GM19467 (cell line): ENCODE data around the gene BTBD9.
A peak's percentile ranks its signal among the peaks of the same experiment; 100 is the strongest.
"Not testable (repeated sequence)": the region's sequence is repeated elsewhere in the genome, so short reads cannot be mapped to it uniquely, and the experiment has no call there.

Experiments
- ATAC-seq: cut with Tn5 transposase; IDR thresholded peaks from one replicate; pipeline ENCODE4 v1.9.1; 2021; ENCODE audit warnings: mild to moderate bottlenecking, moderate library complexity; ENCODE audit not compliant: unreplicated experiment

The BTBD9 gene

DNA sequence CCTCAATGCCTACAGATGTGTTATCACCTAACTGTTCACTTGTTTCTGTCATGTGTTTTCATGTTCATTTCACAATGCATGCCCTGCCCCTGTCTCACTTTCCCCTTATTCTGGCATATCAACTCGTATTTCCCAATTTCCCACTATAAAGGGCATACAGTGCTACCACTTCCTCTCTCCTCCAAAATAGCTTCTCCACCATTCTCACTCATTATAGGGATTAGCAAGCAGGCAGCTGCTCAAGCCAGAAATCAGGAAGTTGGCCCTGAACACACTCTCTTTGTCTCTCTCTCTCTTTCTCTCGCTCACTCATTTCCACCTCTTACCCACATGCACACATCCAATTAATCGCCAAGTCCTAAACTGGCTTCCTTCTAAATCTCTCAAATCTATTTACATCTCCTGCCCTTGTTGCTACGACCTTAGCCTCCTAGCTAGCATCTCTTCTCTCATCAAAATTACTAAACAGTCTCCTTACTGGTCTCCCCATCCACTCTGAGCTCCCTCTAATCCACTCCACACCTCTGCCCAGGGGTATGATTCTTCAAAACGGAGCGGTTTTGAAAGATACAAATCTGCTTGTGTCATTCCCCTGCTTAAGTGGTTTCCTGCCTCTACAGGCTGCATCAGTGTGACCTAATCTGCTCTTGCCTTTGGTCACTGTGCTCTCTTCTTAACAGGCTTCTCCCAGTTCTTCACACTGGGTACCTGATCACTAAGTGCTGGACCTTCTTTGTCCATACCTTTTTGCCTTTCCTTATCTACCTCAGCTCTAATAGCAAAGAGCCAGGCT, 196.2 kb downstream of the BTBD9 start:
- ATAC-seq = no peak

DNA sequence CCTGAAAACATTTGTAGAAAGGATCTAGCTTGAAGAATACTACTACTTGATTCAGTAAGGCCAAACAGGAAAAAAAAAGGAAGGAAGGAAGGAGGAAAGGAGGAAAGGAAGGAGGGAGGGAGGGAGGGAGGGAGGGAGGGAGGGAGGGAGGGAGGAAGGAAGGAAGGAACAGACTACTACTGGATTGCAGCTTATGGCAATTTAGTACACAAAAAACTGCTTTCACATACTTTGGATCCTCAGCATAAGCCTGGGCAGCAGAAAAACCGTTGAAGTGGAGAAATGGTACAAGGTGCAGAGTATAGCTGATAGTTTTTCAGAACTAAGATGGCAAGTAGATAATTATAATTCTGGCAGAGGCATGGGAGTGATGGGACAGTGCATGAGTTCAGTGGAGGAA, 201.6 kb downstream of the BTBD9 start:
- no peak for ATAC-seq

DNA sequence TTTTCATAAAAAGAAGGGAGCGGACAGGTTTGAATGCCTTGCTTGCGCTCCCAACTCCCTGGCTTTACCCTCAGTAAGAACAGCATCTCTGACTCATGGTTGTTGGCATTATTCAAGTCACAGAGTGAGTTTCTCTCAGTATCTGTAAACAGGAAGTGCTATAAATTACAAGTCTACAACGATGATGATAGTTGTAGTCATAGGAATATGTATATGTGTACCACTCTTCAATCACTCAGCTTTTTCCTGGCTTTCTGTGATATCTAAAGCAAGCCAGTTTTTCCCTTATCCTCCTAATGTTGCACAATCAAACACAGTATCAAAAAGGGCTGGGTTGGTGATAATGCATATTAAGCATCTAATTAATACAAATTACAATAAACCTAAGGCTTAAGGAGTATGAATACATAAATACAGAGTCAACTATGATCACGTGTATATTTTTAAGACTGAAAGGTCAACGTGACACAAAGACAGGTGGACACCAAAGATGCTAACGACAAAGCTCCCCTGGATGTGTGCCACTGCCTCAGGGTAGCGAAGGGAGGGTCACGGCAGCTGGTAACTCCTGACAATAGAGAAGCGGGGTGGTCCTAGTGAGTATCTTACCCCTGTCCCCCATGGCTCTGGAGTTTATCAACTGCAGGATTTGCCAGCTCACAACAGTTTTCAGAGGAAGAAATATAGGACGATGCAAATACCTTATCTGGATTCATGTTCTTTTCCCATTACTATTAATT, 202.8 kb downstream of the BTBD9 start:
- ATAC-seq = no peak

DNA sequence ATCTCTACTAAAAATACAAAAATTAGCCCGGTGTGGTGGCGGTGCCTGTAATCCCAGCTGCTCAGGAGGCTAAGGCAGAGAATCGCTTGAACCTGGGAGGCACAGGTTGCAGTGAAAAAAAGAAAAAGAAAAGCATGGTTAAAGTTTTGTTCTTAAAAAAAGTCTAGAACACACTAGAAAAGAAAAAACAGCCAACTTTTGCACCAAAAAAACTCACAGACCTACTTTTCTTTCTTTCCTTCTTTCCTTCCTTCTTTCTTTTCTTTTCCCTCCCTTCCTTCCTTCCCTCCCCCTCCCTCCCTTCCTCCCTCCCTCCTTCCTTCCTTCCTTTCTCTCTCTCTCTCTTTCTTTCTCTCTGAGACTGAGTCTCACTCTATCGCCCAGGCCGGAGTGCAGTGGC, 204.4 kb downstream of the BTBD9 start:
- no peak for ATAC-seq

DNA sequence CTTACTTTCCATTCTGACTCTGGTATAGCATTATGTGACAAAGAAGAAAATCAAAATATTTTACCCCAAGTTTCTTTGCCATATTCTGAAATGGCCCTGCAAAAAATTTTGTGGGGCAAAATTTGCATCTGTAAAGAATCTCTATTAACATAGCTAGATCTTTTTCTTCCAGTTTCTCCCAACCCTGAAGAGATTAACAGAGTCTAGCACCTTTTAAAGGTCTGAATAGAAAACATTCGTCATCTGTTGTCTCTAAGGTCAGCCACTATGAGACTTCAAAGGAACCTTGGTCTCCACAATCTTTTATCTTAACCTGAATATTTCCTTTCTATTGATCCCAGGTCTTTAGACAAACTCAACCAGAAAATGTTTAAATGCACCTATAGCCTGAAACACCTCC, 205.7 kb downstream of the BTBD9 start:
- ATAC-seq = no peak

DNA sequence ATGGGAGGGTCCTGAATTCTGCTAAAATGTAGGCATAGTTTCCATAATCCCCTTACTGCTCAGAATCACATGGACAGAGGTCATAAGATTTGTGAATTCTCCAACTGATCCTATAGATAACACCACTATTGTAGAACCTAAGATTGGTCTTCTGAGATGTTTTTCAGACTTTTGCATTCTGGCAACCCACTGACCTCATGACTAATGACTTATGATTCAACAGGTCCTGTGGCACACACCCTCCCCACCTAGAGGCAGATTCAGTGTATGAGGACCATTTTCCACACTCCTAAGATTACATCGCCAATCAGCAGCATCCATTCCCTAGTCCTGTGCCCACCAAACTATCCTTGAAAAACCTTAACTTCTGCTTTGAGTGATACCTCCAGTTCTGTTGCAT, 207.2 kb downstream of the BTBD9 start:
- ATAC-seq = no peak

DNA sequence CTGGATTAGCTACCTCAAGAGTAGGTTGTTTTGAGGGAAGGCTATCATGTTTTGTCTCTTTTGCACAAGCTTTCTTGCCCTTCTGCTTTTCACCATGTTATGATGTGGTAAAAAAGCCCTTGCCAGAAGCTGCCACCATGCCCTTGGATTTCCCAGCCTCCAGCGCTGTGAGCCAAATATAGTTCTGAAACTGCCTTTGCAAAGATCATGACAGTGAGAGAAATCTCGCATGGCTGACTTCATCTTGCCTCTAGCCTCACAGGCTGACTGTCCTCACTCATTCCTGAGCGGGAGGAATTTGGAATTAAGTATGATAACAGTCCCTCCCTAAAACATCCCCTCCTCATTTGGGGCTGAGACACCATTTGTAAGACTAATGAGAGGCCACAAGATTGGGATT, 207.7 kb downstream of the BTBD9 start:
- ATAC-seq = no peak

DNA sequence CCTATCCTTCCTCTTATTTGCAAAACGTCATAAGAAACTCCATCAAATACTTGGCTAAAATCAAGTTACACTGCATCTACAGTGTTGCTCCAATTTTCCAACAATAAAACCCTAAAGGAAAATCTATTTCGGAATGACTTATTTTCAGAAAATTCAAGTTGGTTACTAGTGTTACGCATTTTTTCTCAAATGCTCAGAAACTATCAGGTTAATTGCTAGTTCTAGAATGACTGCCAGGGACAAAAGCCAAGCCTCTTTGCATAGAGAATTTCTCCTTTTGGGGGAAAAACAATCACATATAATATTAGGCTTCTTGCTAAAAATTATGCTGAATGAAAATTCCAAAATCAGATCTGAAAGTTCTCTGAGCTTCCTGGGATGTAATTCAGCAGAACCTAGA, 210.2 kb downstream of the BTBD9 start:
- ATAC-seq = no peak

DNA sequence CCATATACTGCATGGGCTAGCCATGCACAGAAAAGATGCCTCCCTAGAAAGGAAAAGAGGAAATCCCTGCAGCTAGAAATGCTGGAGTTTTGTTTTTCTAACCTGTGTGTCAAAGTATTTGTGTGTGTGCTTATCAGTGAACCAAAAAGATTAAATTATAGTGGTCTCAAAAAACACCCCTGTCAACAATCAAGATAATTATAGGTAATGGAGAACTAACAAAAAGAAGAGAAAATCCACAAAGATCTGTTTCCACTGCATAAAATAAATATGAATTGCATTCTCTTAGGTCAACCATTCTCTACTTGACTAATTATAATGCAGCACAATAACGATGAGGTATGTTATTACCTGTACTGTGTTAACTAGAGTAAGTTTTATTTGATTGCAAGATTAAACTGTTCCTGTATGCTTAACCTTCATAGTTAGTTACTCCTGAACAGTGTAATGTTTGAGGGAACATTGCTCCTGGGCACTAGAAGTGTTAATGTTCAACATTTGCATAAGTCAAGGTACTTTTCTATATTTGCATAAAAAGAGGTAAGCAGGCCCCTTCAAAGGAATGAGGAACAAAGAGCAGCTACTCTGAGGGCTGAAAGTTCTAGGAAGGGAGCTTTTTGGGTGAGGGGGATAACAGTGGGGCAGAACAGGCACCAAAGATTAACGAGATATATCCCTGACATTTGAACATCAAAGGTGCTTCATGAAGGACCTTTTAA, 212.1 kb downstream of the BTBD9 start:
- peak; percentile 69 for ATAC-seq

DNA sequence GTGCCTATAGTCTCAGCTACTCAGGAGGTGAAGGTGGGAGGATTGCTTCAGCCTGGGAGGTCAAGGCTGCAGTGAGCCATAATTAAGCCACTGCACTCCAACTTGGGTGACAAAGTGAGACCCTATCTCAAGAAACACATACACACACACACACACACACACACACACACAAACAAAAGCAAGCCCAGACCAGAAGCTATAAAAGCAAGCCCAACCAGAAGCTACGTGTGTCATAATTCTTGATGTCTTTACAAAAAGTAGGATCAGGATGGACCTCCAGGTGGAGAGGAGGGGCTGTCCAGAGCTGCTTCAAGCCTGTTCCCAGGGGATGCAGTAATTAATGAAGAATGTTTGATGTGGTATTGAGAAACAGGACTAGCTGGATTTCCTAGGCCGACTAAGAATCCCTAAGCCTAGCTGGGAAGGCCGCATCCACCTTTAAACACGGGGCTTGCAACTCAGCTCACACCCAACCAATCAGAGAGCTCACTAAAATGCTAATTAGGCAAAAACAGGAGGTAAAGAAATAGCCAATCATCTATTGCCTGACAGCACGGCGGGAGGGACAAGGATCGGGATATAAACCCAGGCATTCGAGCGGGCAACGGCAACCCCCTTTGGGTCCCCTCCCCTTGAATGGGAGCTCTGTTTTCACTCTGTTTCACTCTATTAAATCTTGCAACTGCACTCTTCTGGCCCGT, 213.8 kb downstream of the BTBD9 start:
- not testable (repeated sequence) for ATAC-seq

DNA sequence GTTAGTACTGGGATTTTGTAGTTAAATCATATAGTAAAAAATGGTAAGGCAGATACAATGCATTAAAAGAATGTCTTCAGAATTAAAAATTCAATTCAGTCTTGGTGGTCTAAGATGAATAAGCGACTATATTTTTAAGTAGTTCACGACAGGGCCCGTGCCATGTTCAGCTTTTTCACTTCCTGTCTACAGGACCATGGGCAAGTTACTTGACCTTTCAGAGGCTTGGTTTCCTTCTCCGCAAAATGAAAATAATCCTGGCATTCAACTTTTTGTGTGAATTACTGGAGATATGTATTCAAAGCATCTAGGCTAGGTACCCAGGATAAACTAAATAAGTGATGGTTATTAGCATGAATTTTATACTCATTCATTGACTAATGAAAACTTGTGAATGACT, 216.0 kb downstream of the BTBD9 start:
- no peak for ATAC-seq

DNA sequence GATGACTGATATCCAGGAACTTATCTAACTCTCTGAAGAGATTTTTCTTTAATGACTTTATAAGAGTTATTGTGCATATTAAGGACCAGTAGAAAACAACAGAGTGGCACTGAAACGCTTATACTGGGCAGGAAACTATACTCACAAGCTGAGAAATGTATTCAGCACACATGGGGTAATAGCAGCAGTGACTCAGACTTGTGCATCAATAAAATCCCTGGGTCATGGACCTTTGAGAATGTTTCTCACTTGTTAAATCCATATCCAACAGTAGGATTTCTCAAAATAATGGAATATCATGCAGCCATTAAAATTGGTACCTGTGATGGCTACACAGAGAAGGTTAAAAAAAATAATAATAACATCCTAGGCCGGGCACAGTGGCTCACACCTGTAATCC, 219.5 kb downstream of the BTBD9 start:
- no peak for ATAC-seq

DNA sequence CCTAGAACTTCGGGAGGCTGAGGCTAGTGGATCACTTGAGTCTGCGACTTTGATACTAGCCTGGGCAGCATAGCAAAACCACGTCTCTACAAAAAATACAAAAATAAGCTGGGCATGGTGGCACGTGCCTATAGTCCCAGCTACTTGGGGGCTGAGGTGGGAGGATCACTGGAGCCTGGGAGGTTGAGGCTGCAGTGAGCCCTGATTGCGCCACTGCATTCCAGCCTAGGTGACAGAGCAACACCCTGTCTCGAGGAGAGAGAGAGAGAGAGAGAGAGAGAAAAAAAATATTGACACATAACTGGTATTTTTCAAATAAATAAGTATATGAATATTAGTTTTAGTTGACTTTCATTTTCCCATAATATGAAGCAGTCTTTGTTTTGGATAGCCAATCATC, 222.2 kb downstream of the BTBD9 start:
- ATAC-seq = no peak

DNA sequence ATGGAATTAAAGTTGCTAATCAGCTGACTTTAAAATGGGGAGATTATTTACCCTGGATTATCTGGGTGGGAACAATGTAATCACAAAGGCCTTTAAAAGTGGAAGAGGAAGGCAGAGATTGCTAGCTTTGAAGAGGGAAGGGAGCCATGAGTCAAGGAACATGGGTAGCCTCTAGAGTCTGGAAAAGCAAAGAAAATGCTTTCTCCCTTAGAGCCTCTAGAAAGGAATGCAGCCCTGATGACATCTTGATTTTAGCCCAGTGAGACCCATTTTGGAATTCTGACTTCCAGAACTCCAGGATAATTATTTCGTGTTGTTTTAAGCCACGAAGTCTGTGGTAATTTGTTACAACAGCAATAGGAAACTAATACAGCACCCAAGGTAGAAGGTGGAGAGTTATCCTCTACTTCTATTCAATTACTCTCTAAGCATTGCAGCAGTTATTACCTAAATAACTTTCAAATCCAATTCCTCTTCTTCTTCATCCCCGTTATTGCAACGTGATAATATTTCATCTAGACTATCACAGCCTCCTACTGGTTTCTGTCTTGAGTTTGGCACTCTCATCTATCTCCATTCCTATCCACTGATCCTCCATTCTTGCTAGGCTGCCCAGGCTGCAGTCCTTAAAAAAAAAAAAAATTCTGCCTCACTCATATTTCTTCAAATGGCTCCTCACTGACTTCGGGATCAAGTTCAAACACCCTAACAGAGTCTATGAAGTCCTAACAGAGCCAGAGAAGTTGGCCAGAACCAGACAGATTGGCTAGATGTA, 224.3 kb downstream of the BTBD9 start:
- no peak for ATAC-seq

DNA sequence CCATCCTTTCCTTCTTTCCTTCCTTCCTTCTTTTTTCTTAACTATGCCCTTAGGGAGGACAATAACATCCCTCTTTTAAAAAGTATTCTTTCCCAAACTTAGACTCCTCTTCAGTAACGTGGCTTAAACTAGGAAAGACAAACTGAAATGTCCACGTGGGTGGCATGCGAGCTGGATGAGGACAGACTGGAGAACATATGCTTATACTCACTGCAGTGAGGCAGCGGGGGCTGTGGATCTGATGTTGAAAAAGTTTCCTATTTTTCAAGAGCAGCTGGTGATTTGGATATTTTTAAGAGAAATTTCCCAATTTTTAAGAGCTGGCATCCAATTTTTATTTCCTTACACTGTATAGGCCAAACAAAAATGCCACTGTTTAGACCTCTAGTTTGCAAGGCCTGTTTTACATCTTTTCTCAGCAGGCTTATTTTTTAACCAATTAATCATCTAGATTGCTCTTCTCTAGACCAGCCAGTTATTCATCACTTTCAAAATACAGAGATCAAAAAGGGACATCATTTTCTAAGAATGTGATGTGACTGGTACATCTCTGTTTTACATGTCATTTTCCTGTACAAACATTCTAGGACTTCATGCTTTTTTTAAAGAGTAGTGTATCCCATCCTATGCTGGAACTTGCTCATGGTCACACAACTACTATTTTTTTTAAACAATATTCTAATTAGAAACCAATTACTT, 226.5 kb downstream of the BTBD9 start:
- no peak for ATAC-seq

DNA sequence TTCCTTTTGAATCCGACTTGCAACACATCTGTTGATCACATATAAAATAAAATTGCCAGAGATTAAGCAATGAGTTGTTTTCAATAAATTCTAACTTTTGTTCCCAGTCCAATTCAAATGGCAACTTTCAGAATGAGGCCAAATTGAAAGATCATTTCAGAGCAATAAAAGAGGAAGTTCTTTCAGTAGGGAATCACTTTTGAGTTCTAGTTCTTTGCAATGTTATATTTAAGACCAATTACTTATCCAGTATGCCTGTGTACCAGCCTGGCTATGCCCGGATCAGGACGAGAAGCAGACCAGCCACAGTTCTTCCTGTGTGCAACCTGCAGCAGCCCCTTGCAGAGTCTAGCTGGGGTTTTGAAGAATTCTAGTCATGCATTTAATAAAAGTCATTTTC, 232.5 kb downstream of the BTBD9 start:
- no peak for ATAC-seq

DNA sequence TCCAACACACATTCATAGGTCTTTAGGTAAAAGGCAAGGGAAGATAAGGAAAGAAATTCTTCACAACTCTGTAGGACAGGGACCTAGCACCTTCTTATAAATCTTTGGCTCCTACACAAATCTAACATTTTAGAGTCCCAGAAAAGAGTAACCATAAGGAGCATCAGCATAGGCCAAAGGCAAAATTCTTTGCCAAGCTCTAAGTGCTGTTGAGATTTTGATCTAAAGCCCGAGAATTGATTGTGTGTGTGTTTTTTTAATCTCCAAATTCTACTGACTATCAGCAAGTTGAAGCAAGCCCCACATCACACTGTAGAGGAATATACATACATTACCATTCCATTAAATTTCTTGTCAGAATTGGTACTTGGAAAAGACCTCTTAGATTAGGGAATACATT, 233.6 kb downstream of the BTBD9 start:
- ATAC-seq = no peak

DNA sequence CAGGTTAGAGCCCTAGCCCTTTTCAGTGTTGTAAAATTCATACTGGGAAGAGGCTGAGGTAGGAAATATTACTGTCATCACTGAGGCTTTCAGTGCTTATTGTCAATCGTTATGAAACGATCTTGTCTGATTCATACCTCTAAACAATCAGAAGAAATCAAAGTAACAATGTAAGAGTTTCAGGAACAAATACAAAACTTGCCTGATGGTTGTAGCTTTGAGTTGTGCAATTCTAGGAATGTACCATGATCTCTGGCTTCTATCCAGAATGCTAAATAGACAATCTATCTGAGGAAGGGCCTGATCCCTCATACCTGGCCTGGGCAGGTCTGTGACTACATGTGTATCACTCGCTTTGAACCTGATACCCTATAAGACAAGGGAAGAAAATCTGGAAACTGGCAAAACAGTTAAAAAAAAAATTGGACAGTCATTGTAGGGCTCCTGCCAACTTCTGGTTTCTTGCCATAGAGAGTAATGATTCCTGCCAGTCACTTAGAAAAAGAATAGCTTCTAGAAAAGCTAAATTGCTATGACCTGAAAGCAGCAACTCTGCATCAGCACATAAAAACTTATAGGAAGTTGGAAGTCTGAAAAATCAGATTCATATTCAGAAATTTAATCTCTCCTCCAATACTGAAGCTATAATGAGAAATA, 234.7 kb downstream of the BTBD9 start:
- no peak for ATAC-seq

DNA sequence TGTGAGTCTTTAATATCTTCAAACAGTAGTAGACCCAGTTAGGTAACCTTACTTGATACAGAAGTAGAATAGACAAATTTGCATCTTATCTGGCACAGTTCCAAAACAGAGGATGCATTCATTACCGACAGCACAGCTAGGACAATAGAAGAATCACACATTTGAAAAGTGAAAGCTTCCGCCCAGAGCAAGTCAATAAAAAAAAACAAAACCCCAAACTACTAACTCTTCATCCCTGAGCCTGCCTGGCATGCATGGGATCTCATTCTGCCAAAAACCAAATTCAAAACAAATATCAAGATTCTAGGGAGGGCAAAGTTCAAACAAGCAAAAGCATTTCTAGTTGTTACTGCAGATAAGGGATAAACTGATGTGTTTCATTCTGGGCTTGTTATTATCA, 235.4 kb downstream of the BTBD9 start:
- ATAC-seq = no peak
